Measurements from ENCODE around the gene PTCRA. TPM values are rescaled to one million over a fixed set of nuclear protein-coding genes. Genes with fewer than 3 reads are reported as not detected.
A peak's percentile ranks its signal among the peaks of the same experiment; 100 is the strongest.
"Not testable (repeated sequence)": the region's sequence is repeated elsewhere in the genome, so short reads cannot be mapped to it uniquely, and the experiment has no call there.

Gene PTCRA
- total RNA-seq, 1 experiment from 2014 or later: not detected

DNA sequence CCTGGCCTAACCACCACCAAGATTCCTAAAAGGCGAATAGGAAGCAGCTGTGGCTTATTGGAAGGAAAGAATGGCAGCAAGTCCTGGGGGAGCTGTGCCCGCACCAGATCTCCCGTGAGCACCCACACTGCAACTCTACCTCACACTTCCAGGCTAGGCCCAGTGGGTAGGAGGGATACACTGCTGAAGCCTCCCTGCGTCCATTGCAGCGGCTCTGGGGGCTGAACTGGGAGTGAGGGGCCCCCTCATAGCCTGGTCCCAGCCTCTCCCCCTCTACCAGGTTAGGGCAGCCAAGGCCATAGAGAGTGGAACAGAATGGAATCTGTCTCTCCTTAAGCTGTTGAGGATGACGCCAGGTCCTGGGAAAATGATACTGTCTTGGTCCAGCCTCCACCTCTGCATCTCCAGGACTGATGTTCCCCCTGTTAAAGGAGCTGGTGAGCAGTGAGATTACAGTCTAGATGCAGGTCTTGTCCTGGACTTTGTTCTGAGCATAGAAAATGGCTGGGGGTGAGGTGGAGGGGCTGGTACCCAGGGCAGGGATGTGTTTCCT lies 24.7 kb downstream of the PTCRA start:
- no peaks in the 10 kb centered on the region for H3K27me3 ChIP-seq (replicated peaks)
- peaks cover 55% of the 10 kb centered on the region for H3K36me3 ChIP-seq
- no peak for DNase-seq (ENCODE audit: low read depth in 1 of 2, low spot score in 2 of 2)
- no peak overlapping the region for H3K4me3 ChIP-seq
- no peaks in the 10 kb centered on the region for H3K4me1 ChIP-seq (replicated peaks)
- H3K27ac ChIP-seq: no peak overlapping the region
- no peaks in the 10 kb centered on the region for H3K9me3 ChIP-seq (replicated peaks)

DNA sequence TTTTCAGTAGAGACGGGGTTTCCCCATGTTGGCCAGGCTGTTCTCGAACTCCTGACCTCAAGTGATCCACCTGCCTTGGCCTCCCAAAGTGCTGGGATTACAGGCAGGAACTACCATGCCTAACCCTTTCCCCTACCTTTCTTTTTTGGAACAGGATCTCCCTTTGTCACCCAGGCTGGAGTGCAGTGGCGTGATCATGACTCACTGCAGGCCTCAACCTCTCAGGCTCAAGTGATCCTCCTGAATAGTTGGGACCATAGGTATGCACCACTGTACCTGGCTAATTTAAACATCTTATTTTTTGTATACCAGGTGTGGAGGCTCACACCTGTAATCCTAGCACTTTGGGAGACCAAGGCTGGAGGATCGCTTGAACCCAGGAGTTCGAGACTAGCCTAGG lies 25.5 kb downstream of the PTCRA start:
- H3K36me3 ChIP-seq: peaks cover 47% of the 10 kb centered on the region
- not testable (repeated sequence) for H3K27me3 ChIP-seq (replicated peaks)

DNA sequence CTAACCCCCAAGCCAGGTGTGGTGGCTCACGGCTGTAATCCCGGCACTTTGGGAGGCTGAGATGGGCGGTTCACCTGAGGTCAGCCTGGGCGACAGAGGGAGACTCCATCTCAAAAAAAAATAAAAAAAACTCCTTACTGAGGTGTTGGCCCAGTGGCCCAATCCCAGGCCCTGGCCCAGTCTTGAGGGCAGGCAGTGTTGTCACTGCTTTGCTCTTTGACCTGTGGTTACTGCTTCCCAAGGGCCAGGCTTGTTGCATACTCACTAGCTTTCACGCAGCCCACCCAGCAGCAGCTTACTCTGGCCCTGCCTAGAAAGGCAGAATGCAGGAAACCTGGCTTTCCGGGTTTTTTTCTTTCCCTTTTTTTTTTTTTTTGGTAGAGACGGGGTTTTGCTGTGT lies 26.6 kb downstream of the PTCRA start:
- Histone ChIP-seq H3K27me3 (replicated peaks) (no peaks in the 10 kb centered on the region), H3K27ac (no peak overlapping the region), H3K4me1 (replicated peaks) (no peaks in the 10 kb centered on the region), H3K36me3 (peaks cover 37% of the 10 kb centered on the region), H3K4me3 (no peak overlapping the region), H3K9me3 (replicated peaks) (no peaks in the 10 kb centered on the region)
- no peak for DNase-seq (ENCODE audit: low read depth in 1 of 2, low spot score in 2 of 2)

More for the DNA sequence above, 25.5 kb downstream of the PTCRA start:
- not testable (repeated sequence) for DNase-seq (ENCODE audit: low read depth in 1 of 2, low spot score in 2 of 2); H3K4me1 ChIP-seq (replicated peaks); H3K9me3 ChIP-seq (replicated peaks); H3K27ac ChIP-seq; H3K4me3 ChIP-seq

DNA sequence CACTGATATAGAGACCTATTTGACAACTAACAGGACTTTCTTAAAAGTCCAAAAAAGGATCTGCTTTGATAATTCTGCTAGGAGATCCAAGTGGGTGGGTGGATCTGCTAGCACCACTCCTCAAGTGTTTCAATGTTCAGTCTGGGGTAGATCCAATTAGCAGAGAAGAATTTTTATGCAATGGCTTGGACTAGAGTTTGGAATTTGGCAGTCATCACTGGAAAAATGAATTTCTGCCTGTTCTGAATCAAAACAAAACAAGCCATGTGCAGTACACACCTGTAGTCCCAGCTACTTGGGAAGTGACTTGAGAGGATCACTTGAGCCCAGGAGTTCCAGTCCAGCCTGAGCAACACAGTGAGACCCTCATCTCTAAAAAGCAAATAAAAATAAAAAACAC lies 32.1 kb downstream of the PTCRA start:
- Histone ChIP-seq H3K4me3 (no peak overlapping the region), H3K9me3 (replicated peaks) (no peaks in the 10 kb centered on the region), H3K36me3 (peaks cover 9% of the 10 kb centered on the region), H3K27ac (no peak overlapping the region), H3K27me3 (replicated peaks) (no peaks in the 10 kb centered on the region), H3K4me1 (replicated peaks) (no peaks in the 10 kb centered on the region)
- DNase-seq (ENCODE audit: low read depth in 1 of 2, low spot score in 2 of 2): no peak

DNA sequence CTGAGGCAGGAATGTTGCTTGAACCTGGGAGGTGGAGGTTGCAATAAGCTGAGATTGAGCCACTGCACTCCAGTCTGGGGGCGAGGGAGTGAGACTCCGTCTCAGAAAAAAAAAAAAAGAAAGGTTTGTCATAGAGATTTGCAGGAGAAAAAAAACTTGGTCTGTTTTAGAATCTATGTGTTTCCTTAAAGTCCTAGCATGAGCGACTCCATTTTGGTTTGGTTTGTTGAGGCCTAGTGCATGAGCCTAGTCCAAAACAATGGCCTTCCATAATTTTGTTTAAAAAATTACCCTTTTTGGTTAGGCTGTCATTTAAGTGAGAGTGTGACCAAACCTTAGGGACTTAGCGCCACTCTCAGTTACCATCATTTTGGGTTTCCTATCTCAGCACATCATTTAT lies 36.5 kb downstream of the PTCRA start:
- H3K27ac ChIP-seq: no peak overlapping the region
- no peak for DNase-seq (ENCODE audit: low read depth in 1 of 2, low spot score in 2 of 2)
- no peaks in the 10 kb centered on the region for H3K4me1 ChIP-seq (replicated peaks)
- H3K27me3 ChIP-seq (replicated peaks): no peaks in the 10 kb centered on the region
- no peak overlapping the region for H3K4me3 ChIP-seq
- no peaks in the 10 kb centered on the region for H3K36me3 ChIP-seq
- H3K9me3 ChIP-seq (replicated peaks): no peaks in the 10 kb centered on the region

DNA sequence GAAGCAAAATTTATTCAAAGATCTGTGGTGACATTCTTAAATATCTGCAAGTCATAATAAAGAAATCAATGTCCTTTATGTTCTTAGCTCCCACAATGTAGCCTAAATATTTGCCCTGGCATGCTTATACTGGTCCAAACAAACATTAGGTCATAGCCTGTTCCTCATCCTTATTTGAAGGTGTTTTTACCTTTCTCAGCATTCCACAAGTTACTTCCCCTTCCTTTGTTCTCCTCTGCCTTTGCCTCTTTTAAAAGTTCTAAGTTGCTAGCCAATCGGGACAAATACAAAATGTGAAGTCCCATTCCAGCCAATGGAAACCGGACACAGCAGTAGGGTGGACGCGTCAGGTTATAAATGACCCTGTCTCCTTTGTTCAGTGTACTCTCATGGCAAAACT lies 38.6 kb downstream of the PTCRA start:
- H3K36me3 ChIP-seq; H3K4me1 ChIP-seq (replicated peaks); H3K9me3 ChIP-seq (replicated peaks); H3K27me3 ChIP-seq (replicated peaks); H3K27ac ChIP-seq; H3K4me3 ChIP-seq; DNase-seq (ENCODE audit: low read depth in 1 of 2, low spot score in 2 of 2): not testable (repeated sequence)

DNA sequence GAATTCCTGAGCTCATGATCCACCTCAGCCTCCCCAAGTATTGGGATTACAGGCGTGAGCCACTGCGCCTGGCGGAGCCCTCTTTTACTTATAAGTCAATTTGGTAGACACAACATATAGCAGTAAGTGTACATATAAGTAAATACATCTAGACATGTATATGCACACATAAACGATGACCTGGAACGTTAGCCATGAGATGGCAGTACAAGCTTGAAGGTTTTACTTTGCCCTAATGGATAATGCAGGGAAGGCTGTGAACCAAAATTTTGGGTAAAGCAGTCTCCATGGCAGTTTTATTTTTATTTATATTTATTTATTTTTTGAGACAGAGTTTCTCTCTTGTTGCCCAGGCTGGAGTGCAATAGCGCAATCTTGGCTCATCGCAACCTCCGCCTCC lies 42.3 kb downstream of the PTCRA start:
- H3K4me3 ChIP-seq: no peak overlapping the region
- no peak for DNase-seq (ENCODE audit: low read depth in 1 of 2, low spot score in 2 of 2)
- H3K9me3 ChIP-seq (replicated peaks): no peaks in the 10 kb centered on the region; the same call in 1 of the 2 replicates
- H3K27me3 ChIP-seq (replicated peaks): no peaks in the 10 kb centered on the region; the same call in 1 of the 2 replicates
- H3K36me3 ChIP-seq: 0 out of 2 replicates have a peak, but pooled peaks cover 3% of the 10 kb centered on the region
- peaks cover 11% of the 10 kb centered on the region; the same call in 1 of the 2 replicates for H3K4me1 ChIP-seq (replicated peaks)
- no peak overlapping the region for H3K27ac ChIP-seq

DNA sequence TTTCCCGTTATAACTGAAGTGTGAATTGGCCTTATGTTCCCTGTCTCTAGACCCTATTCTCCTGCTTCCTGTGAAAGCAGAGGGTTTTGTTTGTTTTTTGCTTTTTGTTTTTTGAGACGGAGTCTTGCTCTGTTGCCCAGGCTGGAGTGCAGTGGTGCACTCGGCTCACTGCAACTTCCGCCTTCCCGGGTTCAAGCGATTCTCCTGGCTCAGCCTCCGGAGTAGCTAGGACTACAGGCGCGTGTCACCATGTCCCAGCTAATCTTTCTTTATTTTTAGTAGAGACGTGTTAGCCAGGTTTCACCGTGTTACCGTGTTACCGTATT lies 44.0 kb downstream of the PTCRA start:
- DNase-seq (ENCODE audit: low read depth in 1 of 2, low spot score in 2 of 2): no peak
- no peak overlapping the region for H3K4me3 ChIP-seq
- no peaks in the 10 kb centered on the region; the same call in 1 of the 2 replicates for H3K9me3 ChIP-seq (replicated peaks)
- peaks cover 11% of the 10 kb centered on the region; the same call in 1 of the 2 replicates for H3K4me1 ChIP-seq (replicated peaks)
- H3K36me3 ChIP-seq: peaks cover 11% of the 10 kb centered on the region
- H3K27me3 ChIP-seq (replicated peaks): no peaks in the 10 kb centered on the region; the same call in 1 of the 2 replicates
- H3K27ac ChIP-seq: no peak overlapping the region

DNA sequence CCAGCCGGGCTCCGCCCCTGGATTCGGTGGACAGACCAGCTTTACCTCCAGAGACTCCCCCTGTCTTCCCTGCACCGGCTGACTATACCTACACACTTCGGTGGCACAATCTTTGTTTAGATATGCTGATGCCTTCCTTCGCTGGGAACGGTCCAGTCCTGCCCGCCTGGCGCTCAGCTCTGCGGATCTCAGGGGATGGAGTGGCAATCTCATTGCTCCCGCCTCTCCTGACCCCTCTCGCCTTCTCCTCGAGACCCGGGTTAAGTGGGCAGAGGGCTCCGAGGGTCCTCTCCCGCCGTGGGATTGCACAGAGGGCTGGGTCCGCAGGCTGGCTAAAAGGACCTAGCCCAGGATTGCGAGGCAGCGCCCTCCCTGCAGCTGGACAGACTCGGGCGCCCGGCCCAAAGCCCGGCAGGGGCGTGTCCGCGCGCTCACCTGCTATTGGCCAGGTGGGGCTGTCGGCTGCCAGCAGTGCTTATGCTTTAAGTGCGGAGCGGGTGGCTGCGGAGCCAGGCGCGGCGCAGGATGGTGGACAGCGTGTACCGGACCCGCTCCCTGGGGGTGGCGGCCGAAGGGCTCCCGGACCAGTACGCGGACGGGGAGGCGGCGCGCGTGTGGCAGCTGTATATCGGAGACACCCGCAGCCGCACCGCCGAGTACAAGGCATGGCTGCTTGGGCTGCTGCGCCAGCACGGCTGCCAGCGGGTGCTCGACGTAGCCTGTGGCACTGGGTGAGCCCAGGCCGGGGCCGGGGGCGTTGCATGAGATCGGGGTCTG lies 44.6 kb downstream of the PTCRA start, which contains the start of gene GNMT:
TSS of gene GNMT (plus strand) at position 512 of the 777 bp plus-strand sequence. CDS start at position 526, 14 bp downstream.
- Histone ChIP-seq H3K4me3 (peak within 1 kb of the TSS; percentile 3; the same call in 1 of the 2 replicates), H3K36me3 (peaks cover 11% of the 10 kb centered on the region), H3K9me3 (replicated peaks) (no peaks in the 10 kb centered on the region; the same call in 1 of the 2 replicates), H3K27ac (no peak within 1 kb of the TSS), H3K4me1 (replicated peaks) (peaks cover 11% of the 10 kb centered on the region; the same call in 1 of the 2 replicates), H3K27me3 (replicated peaks) (no peaks in the 10 kb centered on the region; the same call in 1 of the 2 replicates)
- DNase-seq (ENCODE audit: low read depth in 1 of 2, low spot score in 2 of 2): no peak

DNA sequence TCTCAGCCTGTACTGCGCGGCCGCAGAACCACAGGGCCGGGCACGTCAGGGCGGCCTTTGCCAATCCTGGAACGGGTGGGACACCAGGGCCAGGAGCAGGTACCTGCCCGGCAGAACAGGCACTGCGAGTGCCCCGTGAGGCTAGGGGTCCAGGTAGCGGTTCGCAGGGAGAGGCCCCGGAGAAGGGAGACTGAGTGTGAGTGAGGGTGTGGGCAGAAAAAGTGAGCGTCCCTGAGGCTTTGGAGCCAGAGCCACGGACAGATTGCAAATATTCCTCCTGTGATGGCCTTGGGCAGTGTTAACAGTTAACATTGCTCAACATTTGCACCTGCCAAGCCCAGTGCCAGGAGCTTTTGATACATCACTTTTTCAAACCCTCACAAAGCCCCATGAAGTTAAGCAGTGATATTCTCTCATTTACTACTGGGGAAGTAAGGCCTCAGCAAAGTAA lies 45.2 kb downstream of the PTCRA start:
- H3K4me1 ChIP-seq (replicated peaks): peaks cover 11% of the 10 kb centered on the region; the same call in 1 of the 2 replicates
- DNase-seq (ENCODE audit: low read depth in 1 of 2, low spot score in 2 of 2): no peak
- no peak overlapping the region; the same call in 1 of the 2 replicates for H3K4me3 ChIP-seq
- H3K9me3 ChIP-seq (replicated peaks): no peaks in the 10 kb centered on the region; the same call in 1 of the 2 replicates
- no peaks in the 10 kb centered on the region; the same call in 1 of the 2 replicates for H3K27me3 ChIP-seq (replicated peaks)
- peaks cover 11% of the 10 kb centered on the region for H3K36me3 ChIP-seq
- no peak overlapping the region for H3K27ac ChIP-seq

DNA sequence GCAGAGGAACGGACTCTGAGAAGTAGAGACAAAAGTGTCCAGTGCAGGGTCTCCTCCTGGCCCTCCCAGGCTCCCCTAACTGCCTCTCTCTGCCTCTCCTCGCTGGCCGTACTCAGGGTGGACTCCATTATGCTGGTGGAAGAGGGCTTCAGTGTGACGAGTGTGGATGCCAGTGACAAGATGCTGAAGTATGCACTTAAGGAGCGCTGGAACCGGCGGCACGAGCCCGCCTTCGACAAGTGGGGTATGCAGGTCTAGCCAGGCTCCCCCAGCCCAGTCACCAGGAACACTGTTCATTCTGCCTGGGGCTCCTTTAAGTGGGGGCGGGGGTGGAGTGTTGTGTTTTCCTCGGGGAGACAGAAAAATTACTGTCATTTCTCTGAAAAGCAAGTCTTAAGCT lies 46.2 kb downstream of the PTCRA start:
- no peak overlapping the region for H3K4me3 ChIP-seq
- no peaks in the 10 kb centered on the region; the same call in 1 of the 2 replicates for H3K27me3 ChIP-seq (replicated peaks)
- no peaks in the 10 kb centered on the region; the same call in 1 of the 2 replicates for H3K9me3 ChIP-seq (replicated peaks)
- no peak for DNase-seq (ENCODE audit: low read depth in 1 of 2, low spot score in 2 of 2)
- H3K27ac ChIP-seq: no peak overlapping the region
- peaks cover 11% of the 10 kb centered on the region; the same call in 1 of the 2 replicates for H3K4me1 ChIP-seq (replicated peaks)
- peaks cover 15% of the 10 kb centered on the region for H3K36me3 ChIP-seq

DNA sequence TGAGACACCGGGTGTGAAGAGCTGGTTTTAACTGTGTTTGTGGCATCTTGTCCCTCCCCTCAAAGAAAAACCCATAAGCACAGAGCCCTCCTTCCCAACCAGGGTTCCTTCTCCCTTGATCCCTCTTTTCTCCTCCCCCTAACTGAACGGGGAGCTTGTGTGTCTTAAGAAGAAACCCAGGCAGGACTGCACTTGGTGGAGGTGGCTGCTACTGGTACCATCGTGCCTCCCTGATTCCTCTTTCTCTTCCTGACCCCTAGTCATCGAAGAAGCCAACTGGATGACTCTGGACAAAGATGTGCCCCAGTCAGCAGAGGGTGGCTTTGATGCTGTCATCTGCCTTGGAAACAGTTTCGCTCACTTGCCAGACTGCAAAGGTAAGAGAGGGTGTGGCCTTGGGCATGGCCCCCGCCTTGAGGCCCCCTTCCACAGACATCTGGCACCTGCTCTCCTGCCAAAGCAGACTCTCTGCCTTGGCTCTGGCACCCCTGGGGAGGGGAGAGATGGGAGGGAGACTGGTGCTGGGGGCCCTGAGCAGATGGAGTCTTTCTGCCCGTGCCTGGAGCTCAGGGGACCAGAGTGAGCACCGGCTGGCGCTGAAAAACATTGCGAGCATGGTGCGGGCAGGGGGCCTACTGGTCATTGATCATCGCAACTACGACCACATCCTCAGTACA lies 46.8 kb downstream of the PTCRA start:
- Histone ChIP-seq H3K9me3 (replicated peaks) (no peaks in the 10 kb centered on the region; the same call in 1 of the 2 replicates), H3K4me3 (no peak overlapping the region), H3K27me3 (replicated peaks) (no peaks in the 10 kb centered on the region; the same call in 1 of the 2 replicates), H3K27ac (no peak overlapping the region), H3K36me3 (peaks cover 18% of the 10 kb centered on the region), H3K4me1 (replicated peaks) (peaks cover 11% of the 10 kb centered on the region; the same call in 1 of the 2 replicates)
- DNase-seq (ENCODE audit: low read depth in 1 of 2, low spot score in 2 of 2): no peak

DNA sequence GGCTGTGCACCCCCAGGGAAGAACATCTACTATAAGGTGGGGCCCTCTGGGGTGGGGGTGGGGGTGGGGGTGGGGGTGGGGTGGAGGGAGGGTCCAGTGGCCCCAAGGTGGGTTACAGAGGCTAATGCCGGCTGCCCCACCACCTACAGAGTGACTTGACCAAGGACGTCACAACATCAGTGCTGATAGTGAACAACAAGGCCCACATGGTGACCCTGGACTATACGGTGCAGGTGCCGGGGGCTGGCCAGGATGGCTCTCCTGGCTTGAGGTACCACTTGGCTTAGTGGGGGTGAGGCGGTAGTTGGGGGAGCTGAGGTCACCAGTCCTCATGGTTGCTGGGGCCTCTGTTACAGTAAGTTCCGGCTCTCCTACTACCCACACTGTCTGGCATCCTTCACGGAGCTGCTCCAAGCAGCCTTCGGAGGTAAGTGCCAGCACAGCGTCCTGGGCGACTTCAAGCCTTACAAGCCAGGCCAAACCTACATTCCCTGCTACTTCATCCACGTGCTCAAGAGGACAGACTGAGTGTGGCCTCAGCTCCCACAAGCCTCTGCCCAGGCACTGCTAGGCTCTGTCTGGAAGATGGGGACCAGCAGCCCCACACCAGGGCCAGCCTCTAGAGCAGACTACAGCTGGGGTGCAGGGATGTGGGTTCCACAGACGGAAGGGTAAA lies 47.5 kb downstream of the PTCRA start:
- H3K4me3 ChIP-seq: no peak overlapping the region

More for the DNA sequence above, 47.5 kb downstream of the PTCRA start:
- H3K27me3 ChIP-seq (replicated peaks): no peaks in the 10 kb centered on the region; the same call in 1 of the 2 replicates
- H3K4me1 ChIP-seq (replicated peaks): peaks cover 11% of the 10 kb centered on the region; the same call in 1 of the 2 replicates
- H3K27ac ChIP-seq: no peak overlapping the region
- no peak for DNase-seq (ENCODE audit: low read depth in 1 of 2, low spot score in 2 of 2)
- H3K9me3 ChIP-seq (replicated peaks): no peaks in the 10 kb centered on the region; the same call in 1 of the 2 replicates
- H3K36me3 ChIP-seq: peaks cover 21% of the 10 kb centered on the region
